Neural cell (in vitro differentiated cells): ENCODE results near the gene ZDHHC5. TPM values are rescaled to one million over a fixed set of nuclear protein-coding genes. Genes with fewer than 3 reads are reported as not detected.

Source experiments
- H2AFZ ChIP-seq: fragments of 200-600, 300-800 bp; sonication (generic), shearing (Covaris generic); 2 replicates; pipeline ENCODE4 v1.6.0; 2014; ENCODE audit warnings: low read depth, mild to moderate bottlenecking, antibody characterized with exemption, low read length, moderate library complexity
- H3F3A ChIP-seq: fragments of 200-600 bp; shearing (Covaris generic); 2 replicates; pipeline ENCODE4 v1.6.1; 2016; ENCODE audit warnings: mild to moderate bottlenecking, moderate library complexity, mixed read lengths, antibody characterized with exemption, low read length; ENCODE audit not compliant: insufficient read depth, poor library complexity, severe bottlenecking
- H3K27ac ChIP-seq: fragments of 200-600, 300-800 bp; sonication (generic), shearing (Covaris generic); 2 replicates; pipeline ENCODE4 v1.5.1; 2014; ENCODE audit warnings: mild to moderate bottlenecking, low read length, moderate library complexity
- H3K27me3 ChIP-seq: fragments of 300-800, 200-600 bp; sonication (generic), shearing (Covaris generic); 2 replicates; pipeline ENCODE4 v1.6.0; 2014; ENCODE audit warnings: mild to moderate bottlenecking, low read depth, low read length, moderate library complexity; ENCODE audit not compliant: insufficient read depth
- H3K36me3 ChIP-seq: fragments of 300-800, 200-600 bp; sonication (generic), shearing (Covaris generic); 2 replicates; pipeline ENCODE4 v1.5.1; 2014; ENCODE audit warnings: mild to moderate bottlenecking, antibody characterized with exemption, low read length, moderate library complexity; ENCODE audit not compliant: insufficient read depth
- H3K4me2 ChIP-seq: fragments of 300-800, 200-600 bp; sonication (generic), shearing (Covaris generic); 2 replicates; pipeline ENCODE4 v1.6.0; 2014; ENCODE audit warnings: mild to moderate bottlenecking, low read length
- H3K4me3 ChIP-seq: fragments of 300-800, 200-600 bp; sonication (generic), shearing (Covaris generic); 2 replicates; pipeline ENCODE4 v1.5.1; 2014; ENCODE audit warnings: mild to moderate bottlenecking, low read length, moderate library complexity
- H3K79me2 ChIP-seq: fragments of 200-600 bp; shearing (Covaris generic); replicated peaks from 2 replicates; pipeline ENCODE4 v1.6.0; 2014; ENCODE audit warnings: mild to moderate bottlenecking, low read length, moderate library complexity; ENCODE audit not compliant: insufficient read depth
- H3K9ac ChIP-seq: fragments of 300-800, 200-600 bp; sonication (generic), shearing (Covaris generic); 2 replicates; pipeline ENCODE4 v1.6.1; 2016; ENCODE audit warnings: mild to moderate bottlenecking, low read length, mixed read lengths
- H3K9me2 ChIP-seq: fragments of 200-600 bp; shearing (Covaris generic); 2 replicates; pipeline ENCODE4 v1.6.1; 2016; ENCODE audit warnings: mild to moderate bottlenecking, low read length, mixed read lengths; ENCODE audit not compliant: insufficient read depth
- H3K9me3 ChIP-seq: fragments of 200-600, 300-800 bp; sonication (generic), shearing (Covaris generic); 2 replicates; pipeline ENCODE4 v1.6.1; 2016; ENCODE audit warnings: mild to moderate bottlenecking, mixed run types, low read length, moderate library complexity, mixed read lengths
- H4K20me1 ChIP-seq: fragments of 200-600 bp; shearing (Covaris generic); 2 replicates; pipeline ENCODE4 v1.6.1; 2016; ENCODE audit warnings: mild to moderate bottlenecking, mixed run types; ENCODE audit not compliant: insufficient read depth
- EP300 ChIP-seq: fragments of 450-650 bp; conservative IDR thresholded peaks from 2 replicates; pipeline ENCODE4 v1.6.1; 2014; ENCODE audit warnings: antibody characterized with exemption, mild to moderate bottlenecking, moderate library complexity; ENCODE audit not compliant: poor library complexity, severe bottlenecking
- EZH2 ChIP-seq: fragments of 200-600, 300-800 bp; shearing (Covaris generic), sonication (generic); IDR thresholded peaks from 2 replicates; pipeline ENCODE4 v1.6.1; 2014; ENCODE audit warnings: antibody characterized with exemption, low read length, borderline replicate concordance, mild to moderate bottlenecking; ENCODE audit not compliant: insufficient read depth, poor library complexity, severe bottlenecking
- MXI1 ChIP-seq: fragments of 450-650 bp; conservative IDR thresholded peaks from 2 replicates; pipeline ENCODE4 v1.6.1; 2014; ENCODE audit warnings: antibody characterized with exemption, mild to moderate bottlenecking; ENCODE audit not compliant: poor library complexity, severe bottlenecking
- POLR2AphosphoS5 ChIP-seq: IDR thresholded peaks from 2 replicates; pipeline ENCODE4 v1.6.1; 2012
- RAD21 ChIP-seq: fragments of 450-650 bp; conservative IDR thresholded peaks from 2 replicates; pipeline ENCODE4 v1.6.1; 2014; ENCODE audit warnings: antibody characterized with exemption, mild to moderate bottlenecking, moderate library complexity
- REST ChIP-seq: IDR thresholded peaks from 2 replicates; pipeline ENCODE4 v1.6.1; 2012; ENCODE audit warnings: borderline replicate concordance
- SMC3 ChIP-seq: fragments of 450-650 bp; conservative IDR thresholded peaks from 2 replicates; pipeline ENCODE4 v1.6.1; 2014; ENCODE audit warnings: antibody characterized with exemption, mild to moderate bottlenecking, moderate library complexity; ENCODE audit not compliant: poor library complexity
- TAF1 ChIP-seq: IDR thresholded peaks from 2 replicates; pipeline ENCODE4 v1.6.1; 2012; ENCODE audit warnings: low read depth
- polyA plus RNA-seq: library from polyadenylated mRNA; depleted of rRNA; stranded (reverse); fragments of >200 nt; gene quantifications from 2 replicates; pipeline ENCODE4 v1.2.3, GENCODE V29; 2014
- TF ChIP-seq, protein P1 (sequence below): fragments of 450-650 bp; IDR thresholded peaks from 2 replicates; pipeline ENCODE4 v1.5.1; 2014; ENCODE audit warnings: antibody characterized with exemption, mild to moderate bottlenecking, moderate library complexity; ENCODE audit not compliant: poor library complexity, severe bottlenecking

The ZDHHC5 gene
- polyA plus RNA-seq, 1 donor from 2014 or later, result 15.8 TPM

- Histone ChIP-seq H3K27me3 (no peaks in the 10 kb centered on the region), H3K36me3 (no peaks in the 10 kb centered on the region), H3K4me2 (no peak overlapping the region), H3K9ac (no peak overlapping the region), H3K27ac (no peak overlapping the region), H2AFZ (no peak overlapping the region), H4K20me1 (no peaks in the 10 kb centered on the region), H3K9me2 (no peaks in the 10 kb centered on the region), H3K9me3 (no peaks in the 10 kb centered on the region), H3F3A (no peaks in the 10 kb centered on the region), H3K79me2 (no peaks in the 10 kb centered on the region), H3K4me3 (no peak overlapping the region)
- no peak for TF ChIP-seq MXI1
- no peak for TF ChIP-seq POLR2AphosphoS5
- no peak for TF ChIP-seq SMC3
- no peak for TF ChIP-seq REST
- TF ChIP-seq, protein P1, sequence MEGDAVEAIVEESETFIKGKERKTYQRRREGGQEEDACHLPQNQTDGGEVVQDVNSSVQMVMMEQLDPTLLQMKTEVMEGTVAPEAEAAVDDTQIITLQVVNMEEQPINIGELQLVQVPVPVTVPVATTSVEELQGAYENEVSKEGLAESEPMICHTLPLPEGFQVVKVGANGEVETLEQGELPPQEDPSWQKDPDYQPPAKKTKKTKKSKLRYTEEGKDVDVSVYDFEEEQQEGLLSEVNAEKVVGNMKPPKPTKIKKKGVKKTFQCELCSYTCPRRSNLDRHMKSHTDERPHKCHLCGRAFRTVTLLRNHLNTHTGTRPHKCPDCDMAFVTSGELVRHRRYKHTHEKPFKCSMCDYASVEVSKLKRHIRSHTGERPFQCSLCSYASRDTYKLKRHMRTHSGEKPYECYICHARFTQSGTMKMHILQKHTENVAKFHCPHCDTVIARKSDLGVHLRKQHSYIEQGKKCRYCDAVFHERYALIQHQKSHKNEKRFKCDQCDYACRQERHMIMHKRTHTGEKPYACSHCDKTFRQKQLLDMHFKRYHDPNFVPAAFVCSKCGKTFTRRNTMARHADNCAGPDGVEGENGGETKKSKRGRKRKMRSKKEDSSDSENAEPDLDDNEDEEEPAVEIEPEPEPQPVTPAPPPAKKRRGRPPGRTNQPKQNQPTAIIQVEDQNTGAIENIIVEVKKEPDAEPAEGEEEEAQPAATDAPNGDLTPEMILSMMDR, result no peak
- TF ChIP-seq EZH2, result no peak
- no peak for TF ChIP-seq EP300
- no peak for TF ChIP-seq RAD21
- TF ChIP-seq TAF1, result no peak
Measured at GRCh38 chr11:57632116-57632515, 35.8 kb upstream of the ZDHHC5 start.

DNA sequence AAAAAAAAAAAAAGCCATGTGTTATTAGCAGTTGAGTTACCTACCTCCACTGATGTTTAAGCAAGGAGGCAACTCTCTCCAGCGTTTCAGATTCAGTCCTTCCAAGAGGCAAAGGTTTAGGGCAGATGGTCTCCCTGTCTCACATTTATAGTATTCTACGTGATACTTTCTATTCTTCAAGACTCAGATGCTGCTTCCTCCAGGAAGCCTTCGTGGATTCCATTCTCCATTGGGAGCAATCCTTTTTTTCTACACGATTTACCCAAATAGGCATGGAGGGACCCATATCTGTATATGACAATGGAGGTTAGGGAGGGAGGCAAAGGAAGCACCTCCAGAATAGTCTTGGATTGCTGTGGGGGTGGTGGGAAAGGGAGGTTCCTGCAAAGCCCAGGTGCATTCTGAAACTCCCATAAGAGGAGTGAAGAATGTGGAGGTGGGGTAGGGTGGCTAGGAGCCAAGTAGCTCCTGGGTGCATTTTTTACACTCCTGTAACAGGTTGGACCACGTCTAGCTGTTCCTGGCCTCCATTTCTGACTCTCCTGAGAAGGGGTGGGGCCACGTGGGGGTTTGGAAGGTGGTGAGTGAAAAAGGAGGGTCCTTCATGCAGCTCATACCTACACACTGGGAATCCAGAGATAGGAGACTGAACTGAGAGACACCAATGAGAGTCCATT lies 34.4 kb upstream of the ZDHHC5 start:
- Histone ChIP-seq H3K4me2 (no peak overlapping the region), H3K9ac (no peak overlapping the region), H3K36me3 (no peaks in the 10 kb centered on the region), H3K9me2 (no peaks in the 10 kb centered on the region), H3K27ac (no peak overlapping the region), H4K20me1 (no peaks in the 10 kb centered on the region), H3K9me3 (no peaks in the 10 kb centered on the region), H3K27me3 (no peaks in the 10 kb centered on the region), H3F3A (no peaks in the 10 kb centered on the region), H2AFZ (no peak overlapping the region), H3K79me2 (peaks cover 3% of the 10 kb centered on the region), H3K4me3 (no peak overlapping the region)
- TF ChIP-seq RAD21 (no peak), MXI1 (no peak), EZH2 (no peak), EP300 (no peak), SMC3 (no peak), REST (no peak), POLR2AphosphoS5 (no peak), TAF1 (no peak)
- TF ChIP-seq, protein P1, result no peak
